Glomerular endothelial cell (primary cell): ENCODE data around the gene PYROXD2. TPM values are rescaled to one million over a fixed set of nuclear protein-coding genes. Genes with fewer than 3 reads are reported as not detected.

Experiments
- DNase-seq: peaks from one replicate; pipeline ENCODE4 v3.0.0-alpha.2; 2011; ENCODE audit warnings: low read depth, low spot score; ENCODE audit errors: extremely low read depth
- total RNA-seq: library from RNA; depleted of rRNA; stranded (reverse); fragments of >200 nt; gene quantifications from 2 replicates; pipeline ENCODE4 v1.2.3, GENCODE V29; 2015

The PYROXD2 gene
- total RNA-seq, result 2.8 and 5.7 TPM in 2 replicates

- DNase-seq, result peak; percentile 41
Measured at GRCh38 chr10:98414932-98415730, at the start of gene PYROXD2. TSS of gene PYROXD2 (minus strand) at chr10:98415182. CDS start at chr10:98415135, 47 bp downstream.

GRCh38 chr10:98463976-98464754 lies 49.2 kb upstream of the PYROXD2 start:
- no peak for DNase-seq

- no peak for DNase-seq
Measured at GRCh38 chr10:98463016-98463415, 48.0 kb upstream of the PYROXD2 start.

DNA sequence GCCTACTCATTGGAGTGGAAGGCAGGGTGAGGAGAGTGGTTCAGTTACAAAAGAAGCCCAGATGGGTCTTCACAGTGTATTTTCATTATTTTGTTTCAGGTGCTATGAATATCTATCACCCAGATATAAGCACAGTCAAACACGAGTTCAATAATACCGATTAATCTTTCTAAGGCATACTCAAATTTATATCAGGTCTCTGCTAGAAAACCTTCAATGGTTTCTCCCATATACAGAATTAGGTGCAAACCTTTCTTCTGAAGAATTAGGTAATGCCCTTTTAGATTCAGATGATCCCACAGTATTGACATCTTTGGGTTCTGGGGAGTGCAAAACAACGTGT lies 46.5 kb upstream of the PYROXD2 start:
- no peak for DNase-seq

- peak; percentile 76 for DNase-seq
Measured at GRCh38 chr10:98460837-98461499, 46.0 kb upstream of the PYROXD2 start.

- DNase-seq, result no peak
Measured at GRCh38 chr10:98458809-98459784, 44.1 kb upstream of the PYROXD2 start.

DNA sequence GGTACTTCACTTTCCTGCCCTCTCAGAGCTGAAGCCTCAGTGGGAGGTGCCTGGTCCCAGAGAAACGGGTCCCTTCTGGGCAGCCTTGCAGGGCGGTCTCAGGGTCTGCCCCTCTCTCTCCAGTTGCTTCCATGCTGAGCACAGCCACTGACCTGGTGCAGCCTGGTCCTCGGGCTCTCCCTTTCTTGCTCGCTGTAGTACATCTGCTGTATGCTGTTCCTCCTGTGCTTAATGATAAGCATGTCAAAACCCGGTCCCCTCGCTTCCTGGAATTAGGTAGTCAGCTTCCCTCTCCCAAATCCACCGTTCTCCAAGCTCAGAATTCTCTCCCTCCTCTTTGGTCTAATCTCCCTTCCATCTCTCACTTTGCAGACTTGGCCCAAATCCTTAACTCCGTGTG lies 42.7 kb upstream of the PYROXD2 start:
- no peak for DNase-seq

GRCh38 chr10:98456686-98457482 lies 41.9 kb upstream of the PYROXD2 start:
- DNase-seq, result no peak

DNA sequence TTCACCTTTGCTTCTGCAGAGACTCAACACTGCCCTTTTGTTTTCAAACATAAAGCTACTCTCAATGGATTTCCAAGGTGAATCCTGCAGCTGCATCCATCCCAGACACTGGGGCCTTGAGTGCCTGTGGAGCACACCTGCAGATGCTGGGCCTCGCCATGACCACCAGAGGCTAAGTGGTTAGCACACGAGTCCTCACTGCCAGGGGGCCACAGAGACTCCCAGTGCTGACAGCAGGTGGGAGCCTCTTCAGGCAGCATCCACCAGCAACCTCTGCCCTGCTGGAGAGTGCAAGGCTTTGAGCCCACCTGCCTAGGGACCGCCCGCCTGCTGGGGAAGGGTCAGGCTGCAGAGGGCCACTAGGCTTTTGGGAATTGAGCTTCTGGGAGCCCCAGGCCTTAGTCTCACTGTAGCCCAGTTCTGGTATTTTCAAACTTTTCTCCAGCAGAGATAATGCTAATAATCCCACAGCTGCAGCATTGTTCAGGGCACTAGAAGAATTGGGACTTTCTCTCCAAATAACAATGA lies 41.1 kb upstream of the PYROXD2 start:
- no peak for DNase-seq

- no peak for DNase-seq
Measured at GRCh38 chr10:98453729-98454128, 38.7 kb upstream of the PYROXD2 start.

GRCh38 chr10:98450618-98451017 lies 35.6 kb upstream of the PYROXD2 start:
- DNase-seq, result no peak

DNA sequence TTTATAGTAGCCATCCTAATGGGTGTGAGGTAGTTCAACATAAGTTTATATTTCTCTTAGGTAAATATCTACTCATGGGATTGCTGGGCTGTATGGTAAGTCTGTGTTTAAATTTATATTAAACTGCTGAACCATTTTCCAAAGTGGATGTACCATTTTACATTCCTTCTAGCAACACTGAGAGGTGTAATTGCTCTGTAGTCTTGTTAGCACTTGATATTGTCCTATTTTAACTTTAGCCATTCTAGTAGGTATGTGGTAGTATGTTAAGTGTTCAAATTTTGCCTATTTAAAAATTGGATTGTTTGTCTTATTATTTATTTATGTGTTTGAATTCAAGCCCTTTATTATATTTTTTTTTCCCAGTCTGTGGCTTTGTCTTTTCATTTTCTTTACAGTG lies 34.3 kb upstream of the PYROXD2 start:
- no peak for DNase-seq

DNA sequence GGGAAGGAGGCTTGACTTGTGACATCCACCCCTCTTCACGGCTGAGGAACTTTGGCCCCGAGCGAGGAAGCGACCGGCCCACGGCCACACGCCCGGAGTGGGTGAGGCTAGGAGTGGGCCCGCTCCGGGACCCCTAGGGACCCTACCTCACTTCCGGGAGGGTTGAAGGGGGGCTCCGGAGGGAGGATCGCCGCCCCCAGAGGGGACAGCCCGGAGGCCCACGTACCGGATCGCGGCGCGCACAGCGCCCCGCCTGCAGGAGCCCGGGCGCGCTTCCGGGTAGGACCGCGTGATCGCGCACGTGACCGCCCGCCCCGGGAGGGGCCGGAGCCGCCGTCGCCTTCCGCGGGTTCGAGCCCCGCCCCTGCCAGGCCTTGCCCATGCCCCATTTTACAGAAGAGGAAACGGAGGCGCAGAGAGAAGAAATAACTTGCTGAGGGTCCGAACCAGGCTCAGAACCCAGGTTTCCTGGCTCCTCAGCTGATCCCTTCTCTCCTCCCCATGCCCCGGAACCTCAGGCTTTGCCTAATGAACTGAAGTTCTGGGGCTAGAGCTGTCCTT lies 31.8 kb upstream of the PYROXD2 start, which contains the start of gene HPS1:
Gene HPS1, minus strand, starts transcription at position 275 of the 561 bp plus-strand sequence. CDS start 3,695 bp downstream, outside the sequence.
- DNase-seq, result no peak

DNA sequence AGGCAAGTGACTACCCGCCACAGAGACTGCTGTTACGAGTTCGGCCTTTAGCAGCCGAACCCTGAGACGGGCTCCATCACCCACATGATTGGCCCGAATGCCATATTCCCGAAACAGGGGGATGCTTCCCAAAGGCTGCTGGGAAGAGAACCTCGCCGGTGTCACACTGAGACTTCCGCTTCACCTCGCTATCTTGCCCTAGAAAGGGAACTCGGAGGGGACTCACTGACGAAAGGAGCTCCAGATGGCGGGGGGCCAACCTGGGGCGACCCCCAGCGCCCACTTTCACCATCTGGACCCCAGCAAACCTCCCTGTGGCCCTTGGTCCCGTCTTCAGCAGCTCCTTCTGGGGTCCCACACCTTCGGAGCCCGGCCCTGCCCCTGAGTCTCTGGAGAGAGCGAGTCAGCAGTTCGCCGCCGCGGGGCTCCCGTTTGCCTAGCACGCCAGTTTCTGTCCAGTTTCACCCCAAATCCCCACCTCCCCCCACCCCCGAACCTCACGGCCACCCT lies 31.2 kb upstream of the PYROXD2 start:
- no peak for DNase-seq

DNA sequence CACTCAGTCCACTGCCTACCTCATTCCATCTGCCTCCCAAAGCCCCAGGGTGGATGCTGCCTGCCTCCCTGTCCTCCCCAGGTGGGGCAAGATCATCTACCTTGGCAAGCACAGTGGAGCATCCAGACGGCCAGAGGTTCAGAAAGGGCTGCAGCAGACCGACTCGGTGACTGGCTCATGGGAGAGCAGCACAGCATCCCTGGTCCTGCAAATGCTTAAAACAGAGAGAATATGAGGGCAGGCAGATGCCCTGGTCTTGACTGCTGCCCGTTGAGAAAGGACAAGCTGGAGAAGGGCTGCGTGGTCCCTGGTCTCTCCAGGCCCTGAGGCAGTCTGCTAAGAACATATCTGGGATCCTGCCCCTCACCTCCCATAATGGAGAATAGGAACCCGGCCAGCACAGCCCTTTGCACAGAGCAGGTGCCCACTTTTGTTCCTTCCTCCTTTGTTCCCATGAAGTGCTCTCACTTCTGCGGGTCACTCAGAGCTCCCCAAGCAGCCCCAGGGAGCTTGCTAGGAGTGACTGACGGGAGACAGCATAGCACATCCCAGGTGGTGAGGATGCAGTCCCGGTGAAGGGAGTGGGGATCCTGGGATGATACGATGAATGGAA lies 30.3 kb upstream of the PYROXD2 start:
- DNase-seq, result no peak

GRCh38 chr10:98444314-98445006 lies 29.5 kb upstream of the PYROXD2 start:
- DNase-seq, result no peak

DNA sequence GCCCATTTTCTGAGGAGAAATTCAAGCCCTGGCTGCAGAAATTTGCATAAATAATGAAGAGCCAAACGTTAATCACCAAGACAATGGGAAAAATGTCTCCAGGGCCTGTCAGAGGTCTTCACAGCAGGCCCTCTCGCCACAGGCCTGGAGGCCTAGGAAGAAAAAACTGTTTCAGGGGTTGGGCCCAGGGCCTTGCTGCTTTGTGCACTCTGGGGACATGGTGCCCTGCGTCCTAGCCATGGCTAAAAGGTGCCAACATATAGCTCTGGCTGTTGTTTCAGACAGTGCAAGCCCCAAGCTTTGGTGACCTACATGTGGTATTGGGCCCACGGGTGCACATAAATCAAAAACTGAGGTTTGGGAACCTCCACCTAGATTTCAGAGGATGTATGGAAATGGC lies 23.7 kb upstream of the PYROXD2 start:
- DNase-seq, result no peak

DNA sequence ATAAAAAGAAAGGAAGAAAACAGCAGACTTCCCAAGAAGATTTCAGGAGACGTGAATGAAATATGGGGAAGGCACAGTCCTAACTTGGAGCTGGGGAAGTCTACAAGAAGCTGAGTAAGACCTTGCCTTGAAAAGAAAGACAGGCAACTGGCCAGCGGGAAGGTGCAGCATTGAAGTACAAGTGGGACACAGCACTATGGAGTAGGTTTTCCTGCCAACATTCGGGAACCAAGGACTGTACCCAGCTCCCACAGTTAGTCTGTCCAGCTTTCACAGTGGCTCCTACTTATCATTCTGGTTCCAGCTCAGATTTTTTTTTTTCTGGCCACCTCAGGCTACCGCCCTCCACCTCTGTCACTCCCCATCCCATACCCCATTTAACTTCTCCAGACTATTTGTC lies 21.7 kb upstream of the PYROXD2 start:
- no peak for DNase-seq
